GM23338 (cell line): Measurements from ENCODE around the gene RANBP1. TPM values are rescaled to one million over a fixed set of nuclear protein-coding genes. Genes with fewer than 3 reads are reported as not detected.

ENCODE experiments used
- ATAC-seq: fragments of 200-7000 bp; cut with Tn5 transposase; 3 replicates; pipeline ENCODE4 v1.9.1; 2020
- DNase-seq: peaks from one replicate; pipeline ENCODE4 v3.0.0-alpha.2; 2015; ENCODE audit warnings: low spot score
- H2AFZ ChIP-seq: fragments of 200-600 bp; sonication (generic); 2 replicates; pipeline ENCODE4 v1.8.0; 2016; ENCODE audit warnings: antibody characterized with exemption, mild to moderate bottlenecking, moderate library complexity
- H3F3A ChIP-seq: fragments of 200-600 bp; sonication (generic); replicated peaks from 2 replicates; pipeline ENCODE4 v1.8.0; 2017; ENCODE audit warnings: antibody characterized with exemption, mixed run types, low read depth
- H3K27ac ChIP-seq: fragments of 200-600 bp; sonication (generic); 2 replicates; pipeline ENCODE4 v1.6.1; 2016; ENCODE audit warnings: low read depth
- H3K27me3 ChIP-seq: fragments of 200-600 bp; sonication (generic); 2 replicates; pipeline ENCODE4 v1.8.0; 2016; ENCODE audit warnings: mild to moderate bottlenecking, mixed run types, moderate library complexity; ENCODE audit not compliant: insufficient read depth
- H3K36me3 ChIP-seq: fragments of 200-600 bp; sonication (generic); 2 replicates; pipeline ENCODE4 v1.8.0; 2016; ENCODE audit warnings: mild to moderate bottlenecking; ENCODE audit not compliant: insufficient read depth
- H3K4me1 ChIP-seq: fragments of 200-600 bp; sonication (generic); 2 replicates; pipeline ENCODE4 v1.8.0; 2016; ENCODE audit warnings: mild to moderate bottlenecking, moderate library complexity; ENCODE audit not compliant: insufficient read depth
- H3K4me2 ChIP-seq: fragments of 200-600 bp; sonication (generic); 2 replicates; pipeline ENCODE4 v1.7.1; 2017; ENCODE audit warnings: mixed run types
- H3K4me3 ChIP-seq: fragments of 200-600 bp; sonication (generic); 2 replicates; pipeline ENCODE4 v1.6.1; 2016; ENCODE audit warnings: mixed run types
- H3K79me2 ChIP-seq: fragments of 200-600 bp; sonication (generic); replicated peaks from 2 replicates; pipeline ENCODE4 v1.8.0; 2017; ENCODE audit warnings: mild to moderate bottlenecking; ENCODE audit not compliant: insufficient read depth
- H3K9me2 ChIP-seq: fragments of 200-600 bp; sonication (generic); 2 replicates; pipeline ENCODE4 v1.8.0; 2017; ENCODE audit not compliant: insufficient read depth
- H4K20me1 ChIP-seq: fragments of 200-600 bp; sonication (generic); replicated peaks from 2 replicates; pipeline ENCODE4 v1.8.0; 2017; ENCODE audit warnings: mild to moderate bottlenecking; ENCODE audit not compliant: insufficient read depth
- H3K27ac Mint-ChIP-seq: 2 replicates; pipeline ENCODE4 v1.8.0; 2020; ENCODE audit warnings: inconsistent platforms, mild to moderate bottlenecking, moderate library complexity, mixed read lengths
- H3K27me3 Mint-ChIP-seq: 3 replicates; pipeline ENCODE4 v1.8.0; 2022; ENCODE audit warnings: low read depth, mild to moderate bottlenecking, moderate library complexity, mixed read lengths, inconsistent platforms; ENCODE audit not compliant: insufficient read depth, poor library complexity
- H3K36me3 Mint-ChIP-seq: 3 replicates; pipeline ENCODE4 v1.8.0; 2021; ENCODE audit warnings: low read depth, mild to moderate bottlenecking, inconsistent platforms, moderate library complexity, mixed read lengths
- H3K4me1 Mint-ChIP-seq: 3 replicates; pipeline ENCODE4 v1.8.0; 2020; ENCODE audit warnings: mild to moderate bottlenecking, inconsistent platforms, mixed read lengths
- H3K4me3 Mint-ChIP-seq: 3 replicates; pipeline ENCODE4 v1.8.0; 2021; ENCODE audit warnings: moderate library complexity, mild to moderate bottlenecking, inconsistent platforms, mixed read lengths
- H3K9me3 Mint-ChIP-seq: 3 replicates; pipeline ENCODE4 v1.8.0; 2020; ENCODE audit warnings: moderate library complexity, mild to moderate bottlenecking, inconsistent platforms, mixed read lengths
- EZH2 ChIP-seq: fragments of 200-600 bp; sonication (generic); IDR thresholded peaks from one replicate; pipeline ENCODE4 v1.8.0; 2017; ENCODE audit warnings: antibody characterized with exemption, mild to moderate bottlenecking, low read depth; ENCODE audit not compliant: unreplicated experiment
- NANOG ChIP-seq: IDR thresholded peaks from 2 replicates; pipeline ENCODE4 v1.6.1; 2016; ENCODE audit warnings: antibody characterized with exemption, borderline replicate concordance
- STAT1 ChIP-seq: IDR thresholded peaks from one replicate; pipeline ENCODE4 v1.6.1; 2016; ENCODE audit warnings: antibody characterized with exemption; ENCODE audit not compliant: unreplicated experiment
- ZNF114 ChIP-seq: fragments of 250-450 bp; sonication (Bioruptor Pico); IDR thresholded peaks from 2 replicates; pipeline ENCODE4 v1.5.0; 2020; ENCODE audit warnings: mild to moderate bottlenecking, moderate library complexity
- ZNF331 ChIP-seq: fragments of 250-450 bp; sonication (Bioruptor Pico); IDR thresholded peaks from 2 replicates; pipeline ENCODE4 v1.5.0; 2020; ENCODE audit warnings: low read depth, mild to moderate bottlenecking, moderate library complexity
- polyA plus RNA-seq: library from polyadenylated mRNA; unstranded; fragments of >200 nt; fragmentation: Nextera tagmentation; extraction: Ambion mirVana; gene quantifications from 2 replicates; pipeline ENCODE4 v1.2.1, GENCODE V29; 2016
- total RNA-seq: library from RNA; depleted of rRNA; stranded (reverse); fragments of >200 nt; shearing (Covaris generic); gene quantifications from 2 replicates; pipeline ENCODE4 v1.2.3, GENCODE V29; 2014
- TF ChIP-seq, protein P1 (sequence below), 2 experiments: fragments of 200-600 bp in 1 of 2; sonication (generic) in 1 of 2; conservative IDR thresholded peaks; 2 replicates each; pipeline versions ENCODE4 v1.5.1 to v1.6.1; 2016 to 2017; ENCODE audit warnings: antibody characterized with exemption in 2 of 2, low read depth in 2 of 2, mild to moderate bottlenecking in 2 of 2, moderate library complexity in 1 of 2

RANBP1 gene
- total and polyA plus RNA-seq, 2 experiments from 2014 or later = 1,014 to 1,206 TPM

DNA sequence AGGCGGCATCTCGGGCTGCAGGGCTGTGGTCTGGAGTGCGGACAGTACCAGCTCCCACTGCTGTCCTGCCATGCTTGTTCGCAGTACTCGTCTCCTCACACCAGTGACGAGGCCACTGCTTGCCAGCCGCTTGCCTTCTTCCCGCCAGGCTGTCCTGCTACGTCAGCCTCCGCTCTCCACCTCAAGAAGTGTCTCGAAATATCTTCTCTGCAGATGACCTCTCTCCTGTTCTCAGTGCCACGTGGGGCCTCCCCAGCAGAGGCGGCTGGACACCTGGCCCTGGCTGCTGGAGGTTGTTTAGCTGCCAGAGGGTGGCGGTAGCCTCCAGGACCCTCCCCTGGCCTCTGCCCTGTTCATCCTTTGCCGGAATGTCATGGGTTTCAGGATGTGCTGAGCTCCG, 38.0 kb downstream of the RANBP1 start:
- Mint-ChIP-seq H3K4me1 (peaks cover 8% of the 10 kb centered on the region), H3K27me3 (peaks cover 9% of the 10 kb centered on the region), H3K4me3 (no peak overlapping the region), H3K27ac (peak overlapping the region; percentile 60), H3K36me3 (no peaks in the 10 kb centered on the region), H3K9me3 (no peaks in the 10 kb centered on the region)
- peak; percentile 37 for DNase-seq
- no peaks in the 10 kb centered on the region for H3K9me2 ChIP-seq
- no peak for TF ChIP-seq ZNF331
- TF ChIP-seq, protein P1, sequence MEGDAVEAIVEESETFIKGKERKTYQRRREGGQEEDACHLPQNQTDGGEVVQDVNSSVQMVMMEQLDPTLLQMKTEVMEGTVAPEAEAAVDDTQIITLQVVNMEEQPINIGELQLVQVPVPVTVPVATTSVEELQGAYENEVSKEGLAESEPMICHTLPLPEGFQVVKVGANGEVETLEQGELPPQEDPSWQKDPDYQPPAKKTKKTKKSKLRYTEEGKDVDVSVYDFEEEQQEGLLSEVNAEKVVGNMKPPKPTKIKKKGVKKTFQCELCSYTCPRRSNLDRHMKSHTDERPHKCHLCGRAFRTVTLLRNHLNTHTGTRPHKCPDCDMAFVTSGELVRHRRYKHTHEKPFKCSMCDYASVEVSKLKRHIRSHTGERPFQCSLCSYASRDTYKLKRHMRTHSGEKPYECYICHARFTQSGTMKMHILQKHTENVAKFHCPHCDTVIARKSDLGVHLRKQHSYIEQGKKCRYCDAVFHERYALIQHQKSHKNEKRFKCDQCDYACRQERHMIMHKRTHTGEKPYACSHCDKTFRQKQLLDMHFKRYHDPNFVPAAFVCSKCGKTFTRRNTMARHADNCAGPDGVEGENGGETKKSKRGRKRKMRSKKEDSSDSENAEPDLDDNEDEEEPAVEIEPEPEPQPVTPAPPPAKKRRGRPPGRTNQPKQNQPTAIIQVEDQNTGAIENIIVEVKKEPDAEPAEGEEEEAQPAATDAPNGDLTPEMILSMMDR (conservative IDR thresholded peaks at IDR 0.05; ENCODE audit: low read depth in 2 of 2) = peak; percentile 28 to 55; a peak in 3 of 4 replicates
- TF ChIP-seq ZNF114 (CRISPR knock-in tag) = no peak
- no peak overlapping the region for H2AFZ ChIP-seq
- no peaks in the 10 kb centered on the region for H3F3A ChIP-seq
- no peaks in the 10 kb centered on the region for H3K36me3 ChIP-seq
- H3K27ac ChIP-seq = no peak overlapping the region
- H3K79me2 ChIP-seq = no peaks in the 10 kb centered on the region
- no peak overlapping the region for H3K4me2 ChIP-seq
- no peaks in the 10 kb centered on the region for H3K4me1 ChIP-seq
- no peak overlapping the region for H3K4me3 ChIP-seq
- no peaks in the 10 kb centered on the region for H4K20me1 ChIP-seq
- peak; percentile 24 for ATAC-seq
- H3K27me3 ChIP-seq = no peaks in the 10 kb centered on the region

- no peak overlapping the region for H3K4me3 ChIP-seq
- no peaks in the 10 kb centered on the region for H3K4me1 ChIP-seq
- H4K20me1 ChIP-seq = no peaks in the 10 kb centered on the region
- no peaks in the 10 kb centered on the region for H3K9me2 ChIP-seq
- no peak overlapping the region for H3K4me2 ChIP-seq
- no peaks in the 10 kb centered on the region for H3F3A ChIP-seq
- peak; percentile 15 for ATAC-seq
- TF ChIP-seq NANOG (no peak), ZNF114 (CRISPR knock-in tag) (no peak), ZNF331 (no peak), EZH2 (no peak), STAT1 (no peak)
- TF ChIP-seq, protein P1 (conservative IDR thresholded peaks at IDR 0.05; ENCODE audit: low read depth in 2 of 2) = peak in 1 of 2 experiments; percentile 32; a peak in 1 of 4 replicates
- DNase-seq = peak; percentile 58
- H3K27ac ChIP-seq = no peak overlapping the region
- H3K79me2 ChIP-seq = no peaks in the 10 kb centered on the region
- no peaks in the 10 kb centered on the region for H3K36me3 ChIP-seq
- Mint-ChIP-seq H3K4me3 (no peak overlapping the region), H3K36me3 (no peaks in the 10 kb centered on the region), H3K27ac (no peak overlapping the region), H3K27me3 (peaks cover 9% of the 10 kb centered on the region), H3K9me3 (no peaks in the 10 kb centered on the region), H3K4me1 (peaks cover 10% of the 10 kb centered on the region)
- no peaks in the 10 kb centered on the region for H3K27me3 ChIP-seq
- H2AFZ ChIP-seq = no peak overlapping the region
Measured at GRCh38 chr22:20154602-20155187, 38.8 kb downstream of the RANBP1 start.
